ENCODE results near the gene DPH3. TPM values are rescaled to one million over a fixed set of nuclear protein-coding genes. Genes with fewer than 3 reads are reported as not detected.

Gene DPH3
- total and polyA plus RNA-seq, 2 experiments from 2014 or later: 7.9 to 30.0 TPM

GRCh38 chr3:16254916-16255315 is 9.8 kb downstream of the DPH3 start:
- H3K27ac ChIP-seq: no peak overlapping the region
- H3K4me1 ChIP-seq (ENCODE audit: low read depth): no peaks in the 10 kb centered on the region
- H3K9me3 ChIP-seq (ENCODE audit: low read depth): no peaks in the 10 kb centered on the region
- H3K4me3 ChIP-seq: no peak overlapping the region
- H3K36me3 ChIP-seq: peaks cover 4% of the 10 kb centered on the region
- DNase-seq (ENCODE audit: low read depth in 1 of 2, low spot score in 1 of 2): no peak
- no peak for TF ChIP-seq CTCF (IDR thresholded peaks at IDR 0.05; ENCODE audit: low read depth, low read length)
- no peaks in the 10 kb centered on the region for H3K27me3 ChIP-seq

GRCh38 chr3:16253601-16254000 is 11.1 kb downstream of the DPH3 start:
- Histone ChIP-seq H3K36me3 (no peaks in the 10 kb centered on the region), H3K4me1 (ENCODE audit: low read depth) (no peaks in the 10 kb centered on the region), H3K27me3 (no peaks in the 10 kb centered on the region), H3K27ac (no peak overlapping the region), H3K9me3 (ENCODE audit: low read depth) (no peaks in the 10 kb centered on the region), H3K4me3 (no peak overlapping the region)
- peak in 1 of 2 donors; percentile 81 for DNase-seq (ENCODE audit: low read depth in 1 of 2, low spot score in 1 of 2)
- TF ChIP-seq CTCF (IDR thresholded peaks at IDR 0.05; ENCODE audit: low read depth, low read length): no peak

- Histone ChIP-seq H3K27ac (no peak overlapping the region), H3K27me3 (no peaks in the 10 kb centered on the region), H3K4me1 (ENCODE audit: low read depth) (no peaks in the 10 kb centered on the region), H3K4me3 (no peak overlapping the region), H3K36me3 (no peaks in the 10 kb centered on the region), H3K9me3 (ENCODE audit: low read depth) (no peaks in the 10 kb centered on the region)
- no peak for TF ChIP-seq CTCF (IDR thresholded peaks at IDR 0.05; ENCODE audit: low read depth, low read length)
- DNase-seq (ENCODE audit: low read depth in 1 of 2, low spot score in 1 of 2): no peak
Measured at GRCh38 chr3:16252988-16253387, 11.8 kb downstream of the DPH3 start.

GRCh38 chr3:16252243-16252978 is 12.3 kb downstream of the DPH3 start:
- no peaks in the 10 kb centered on the region for H3K36me3 ChIP-seq
- no peak overlapping the region for H3K27ac ChIP-seq
- no peak for DNase-seq (ENCODE audit: low read depth in 1 of 2, low spot score in 1 of 2)
- H3K9me3 ChIP-seq (ENCODE audit: low read depth): no peaks in the 10 kb centered on the region
- H3K4me1 ChIP-seq (ENCODE audit: low read depth): no peaks in the 10 kb centered on the region
- no peak overlapping the region for H3K4me3 ChIP-seq
- no peaks in the 10 kb centered on the region for H3K27me3 ChIP-seq
- no peak for TF ChIP-seq CTCF (IDR thresholded peaks at IDR 0.05; ENCODE audit: low read depth, low read length)

- DNase-seq (ENCODE audit: low read depth in 1 of 2, low spot score in 1 of 2): no peak
- Histone ChIP-seq H3K9me3 (ENCODE audit: low read depth) (no peaks in the 10 kb centered on the region), H3K27me3 (no peaks in the 10 kb centered on the region), H3K27ac (no peak overlapping the region), H3K4me3 (no peak overlapping the region), H3K4me1 (ENCODE audit: low read depth) (no peaks in the 10 kb centered on the region), H3K36me3 (no peaks in the 10 kb centered on the region)
- TF ChIP-seq CTCF (IDR thresholded peaks at IDR 0.05; ENCODE audit: low read depth, low read length): no peak
Measured at GRCh38 chr3:16251316-16252085, 13.2 kb downstream of the DPH3 start.

All from cardiac muscle cell (in vitro differentiated cells and primary cell).